H9 (cell line): ENCODE results near the gene LMF1. TPM values are rescaled to one million over a fixed set of nuclear protein-coding genes. Genes with fewer than 3 reads are reported as not detected.

Experiments used
- DNase-seq: peaks from one replicate; pipeline ENCODE4 v3.0.0-alpha.2; 2017
- H2AFZ ChIP-seq: one replicate; pipeline ENCODE4 v1.6.1; 2013; ENCODE audit warnings: mild to moderate bottlenecking, low read length, control low read depth, moderate library complexity
- H2AK5ac ChIP-seq: 2 replicates; pipeline ENCODE4 v1.6.1; 2013; ENCODE audit warnings: low read length, control low read depth, mixed read lengths; ENCODE audit not compliant: insufficient read length
- H2BK120ac ChIP-seq: one replicate; pipeline ENCODE4 v1.6.1; 2013; ENCODE audit warnings: low read depth, mild to moderate bottlenecking, low read length, control low read depth, inconsistent platforms; ENCODE audit not compliant: poor library complexity, severe bottlenecking
- H2BK12ac ChIP-seq: 2 replicates; pipeline ENCODE4 v1.6.1; 2013; ENCODE audit warnings: low read length, control low read depth, mixed read lengths, low read depth; ENCODE audit not compliant: insufficient read length
- H2BK15ac ChIP-seq: 2 replicates; pipeline ENCODE4 v1.6.1; 2013; ENCODE audit warnings: low read depth, low read length, control low read depth
- H2BK20ac ChIP-seq: one replicate; pipeline ENCODE4 v1.6.1; 2013; ENCODE audit warnings: low read depth, mild to moderate bottlenecking, low read length, control low read depth, inconsistent platforms; ENCODE audit not compliant: poor library complexity, severe bottlenecking
- H2BK5ac ChIP-seq: 2 replicates; pipeline ENCODE4 v1.6.1; 2013; ENCODE audit warnings: low read length, control low read depth, mixed read lengths; ENCODE audit not compliant: insufficient read length
- H3K14ac ChIP-seq: 2 replicates; pipeline ENCODE4 v1.6.1; 2013; ENCODE audit warnings: low read length, control low read depth; ENCODE audit not compliant: insufficient read depth
- H3K18ac ChIP-seq: 2 replicates; pipeline ENCODE4 v1.6.1; 2013; ENCODE audit warnings: low read depth, mild to moderate bottlenecking, mixed read lengths, low read length, control low read depth; ENCODE audit not compliant: insufficient read length
- H3K23ac ChIP-seq: 2 replicates; pipeline ENCODE4 v1.6.1; 2013; ENCODE audit warnings: low read length, control low read depth, mixed read lengths, low read depth; ENCODE audit not compliant: insufficient read length
- H3K23me2 ChIP-seq: 2 replicates; pipeline ENCODE4 v1.6.1; 2013; ENCODE audit warnings: low read depth, mild to moderate bottlenecking, mixed read lengths, low read length, control low read depth; ENCODE audit not compliant: insufficient read length, poor library complexity, severe bottlenecking
- H3K27ac ChIP-seq: 2 replicates; pipeline ENCODE4 v1.5.1; 2013; ENCODE audit warnings: low read length, control low read depth, mixed read lengths, low read depth; ENCODE audit not compliant: insufficient read length
- H3K27me3 ChIP-seq: 2 replicates; pipeline ENCODE4 v1.6.1; 2013; ENCODE audit warnings: low read length, control low read depth, inconsistent platforms; ENCODE audit not compliant: insufficient read depth
- H3K4ac ChIP-seq: 2 replicates; pipeline ENCODE4 v1.6.1; 2013; ENCODE audit warnings: low read depth, mild to moderate bottlenecking, control low read depth, inconsistent platforms, low read length, moderate library complexity
- H3K4me1 ChIP-seq: 2 replicates; pipeline ENCODE4 v1.6.1; 2013; ENCODE audit warnings: low read length, control low read depth, inconsistent platforms; ENCODE audit not compliant: insufficient read depth
- H3K4me2 ChIP-seq: 2 replicates; pipeline ENCODE4 v1.6.1; 2013; ENCODE audit warnings: low read length, control low read depth, mixed read lengths; ENCODE audit not compliant: insufficient read length, insufficient read depth
- H3K56ac ChIP-seq: 2 replicates; pipeline ENCODE4 v1.6.1; 2013; ENCODE audit warnings: low read depth, mild to moderate bottlenecking, mixed read lengths, low read length, control low read depth; ENCODE audit not compliant: insufficient read length
- H3K79me1 ChIP-seq: 2 replicates; pipeline ENCODE4 v1.6.1; 2013; ENCODE audit warnings: low read depth, mild to moderate bottlenecking, moderate library complexity, low read length, control low read depth, inconsistent platforms; ENCODE audit not compliant: insufficient read depth, poor library complexity, severe bottlenecking
- H3K79me2 ChIP-seq: 2 replicates; pipeline ENCODE4 v1.6.1; 2013; ENCODE audit warnings: low read length, control low read depth, inconsistent platforms; ENCODE audit not compliant: insufficient read depth
- H3K9ac ChIP-seq: 2 replicates; pipeline ENCODE4 v1.6.1; 2013; ENCODE audit warnings: low read length, control low read depth, mixed read lengths; ENCODE audit not compliant: insufficient read length; ENCODE audit errors: extremely low read depth
- H3K9me3 ChIP-seq: one replicate; pipeline ENCODE4 v1.6.1; 2013; ENCODE audit warnings: low read depth, low read length, inconsistent platforms; ENCODE audit not compliant: control insufficient read depth
- H3T11ph ChIP-seq: one replicate; pipeline ENCODE4 v1.6.1; 2013; ENCODE audit warnings: mild to moderate bottlenecking, low read length, control low read depth, inconsistent platforms
- H4K20me1 ChIP-seq: one replicate; pipeline ENCODE4 v1.6.1; 2013; ENCODE audit not compliant: control insufficient read depth, insufficient read length, insufficient read depth
- H4K5ac ChIP-seq: 2 replicates; pipeline ENCODE4 v1.6.1; 2013; ENCODE audit warnings: low read depth, mild to moderate bottlenecking, mixed read lengths, low read length, control low read depth; ENCODE audit not compliant: insufficient read length
- H4K8ac ChIP-seq: replicated peaks from 2 replicates; pipeline ENCODE4 v1.6.1; 2013; ENCODE audit warnings: low read length, control low read depth, mixed read lengths, low read depth; ENCODE audit not compliant: insufficient read length
- H4K91ac ChIP-seq: 2 replicates; pipeline ENCODE4 v1.6.1; 2013; ENCODE audit warnings: low read depth, mild to moderate bottlenecking, moderate library complexity, mixed read lengths, low read length, control low read depth; ENCODE audit not compliant: insufficient read length
- H3K27ac Mint-ChIP-seq, 3 experiments: 2 replicates in 2 of 3; 3 replicates in 1 of 3; pipeline ENCODE4 v1.8.0; 2020 to 2021; ENCODE audit warnings: mixed read lengths in 3 of 3, mild to moderate bottlenecking in 1 of 3, moderate library complexity in 1 of 3
- H3K27me3 Mint-ChIP-seq: 2 replicates; pipeline ENCODE4 v1.8.0; 2021; ENCODE audit warnings: low read depth, mild to moderate bottlenecking, moderate library complexity, mixed read lengths
- H3K36me3 Mint-ChIP-seq, 3 experiments: 2 replicates in 2 of 3; 3 replicates in 1 of 3; pipeline ENCODE4 v1.8.0; 2020 to 2021; ENCODE audit warnings: low read depth in 3 of 3, mixed read lengths in 3 of 3; ENCODE audit not compliant: insufficient read depth in 1 of 3
- H3K4me1 Mint-ChIP-seq, 2 experiments: 2 replicates each; pipeline ENCODE4 v1.8.0; 2020; ENCODE audit warnings: mixed read lengths in 2 of 2
- H3K4me3 Mint-ChIP-seq, 2 experiments: 2 replicates in 1 of 2; 3 replicates in 1 of 2; pipeline ENCODE4 v1.8.0; 2020 to 2021; ENCODE audit warnings: mild to moderate bottlenecking in 2 of 2, mixed read lengths in 2 of 2, moderate library complexity in 1 of 2
- H3K9me3 Mint-ChIP-seq, 2 experiments: 2 replicates in 1 of 2; 3 replicates in 1 of 2; pipeline ENCODE4 v1.8.0; 2020; ENCODE audit warnings: mild to moderate bottlenecking in 2 of 2, mixed read lengths in 2 of 2, moderate library complexity in 1 of 2
- WGBS: extraction: QIAGEN DNeasy Blood & Tissue Kit; methylation state at CpG from one replicate; pipeline ENCODE4 v1.1.7; 2013; ENCODE audit warnings: missing lambda C conversion rate, low lambda C conversion rate, mixed read lengths; ENCODE audit not compliant: insufficient read length; ENCODE audit errors: extremely low coverage; 5-methylcytosine and 5-hydroxymethylcytosine counted together
- long read RNA-seq: library from polyadenylated mRNA; unstranded; transcript quantifications from one replicate; pipeline ENCODE4 v2.0.0, GENCODE V29; 2020
- total RNA-seq: library from RNA; stranded (reverse); gene quantifications from 2 replicates; pipeline ENCODE4 v1.2.1, GENCODE V29; 2021
- TF ChIP-seq, protein P1 (sequence below): fragments of 200-600 bp; sonication (generic); conservative IDR thresholded peaks from 3 replicates; pipeline ENCODE4 v1.8.0; 2021; ENCODE audit warnings: antibody characterized with exemption, mild to moderate bottlenecking

LMF1 gene
- total RNA-seq: 7.1 and 7.8 TPM in 2 replicates
- long read RNA-seq, partial matches to known transcripts: 1 of 12 reads
- long read RNA-seq, other reads (novel, unspliced or antisense): 10 of 12 reads

DNA sequence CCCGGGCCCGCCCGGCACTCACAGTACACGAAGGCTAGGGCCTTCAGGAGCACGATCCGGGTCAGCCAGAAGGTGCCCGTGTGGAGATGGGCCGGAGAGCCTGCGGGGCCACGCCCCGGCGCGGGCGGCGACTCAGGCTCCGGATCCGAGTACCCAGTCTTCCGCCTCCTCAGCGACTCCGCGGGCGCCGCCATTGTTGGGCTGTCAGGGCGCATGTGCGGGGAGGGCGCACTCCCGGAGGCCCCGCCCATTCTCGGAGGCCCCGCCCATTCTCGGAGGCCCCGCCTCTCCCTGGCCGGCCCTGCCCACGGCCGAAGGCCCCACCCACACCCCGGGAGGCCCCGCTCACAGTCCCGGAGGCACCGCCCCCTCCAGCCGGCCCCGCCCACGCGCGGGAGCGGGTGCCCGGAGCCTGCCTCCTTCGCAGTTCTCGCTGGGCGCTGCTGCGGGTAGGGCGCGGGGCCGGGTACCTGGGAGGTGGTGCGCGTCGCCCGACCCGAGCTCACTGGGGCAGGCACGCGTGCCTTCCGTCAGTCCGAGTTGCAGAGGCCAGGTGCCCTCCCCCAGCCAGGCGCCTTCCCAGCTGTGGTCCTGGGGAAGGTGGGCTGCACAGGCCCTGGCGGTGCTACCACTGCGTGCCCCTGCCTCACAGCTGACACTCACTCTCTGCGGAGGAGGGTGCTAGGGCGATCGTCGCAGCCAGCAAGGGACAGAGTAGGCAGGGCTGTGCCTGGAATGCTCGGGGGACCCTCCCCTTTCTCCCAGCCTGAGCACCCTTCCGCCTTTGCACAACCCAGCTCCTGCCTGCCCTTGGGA is at the start of gene LMF1:
TSS of gene LMF1 (minus strand) at position 219 of the 816 bp plus-strand sequence. CDS start at position 215, 4 bp downstream.
- Histone ChIP-seq H2AFZ (no peak within 1 kb of the TSS), H3K4me1 (no peaks in the 10 kb centered on the region), H3K14ac (no peak within 1 kb of the TSS; the same call in 1 of the 2 replicates), H2BK5ac (no peak within 1 kb of the TSS), H2AK5ac (no peak within 1 kb of the TSS), H3K79me1 (no peaks in the 10 kb centered on the region), H3K9me3 (no peaks in the 10 kb centered on the region), H3K23ac (no peak within 1 kb of the TSS), H2BK120ac (no peak within 1 kb of the TSS), H3K18ac (no peak within 1 kb of the TSS), H4K91ac (no peak within 1 kb of the TSS), H3K4ac (no peak within 1 kb of the TSS), H2BK20ac (no peak within 1 kb of the TSS), H2BK15ac (no peak within 1 kb of the TSS), H2BK12ac (no peak within 1 kb of the TSS), H3K4me2 (peak within 1 kb of the TSS; percentile 46), H4K20me1 (no peaks in the 10 kb centered on the region), H3K9ac (no peak within 1 kb of the TSS), H4K5ac (no peak within 1 kb of the TSS), H3K56ac (no peak within 1 kb of the TSS), H4K8ac (no peak within 1 kb of the TSS), H3K27ac (no peak within 1 kb of the TSS), H3K23me2 (peaks cover 12% of the 10 kb centered on the region), H3T11ph (no peak within 1 kb of the TSS), H3K79me2 (no peaks in the 10 kb centered on the region), H3K27me3 (no peaks in the 10 kb centered on the region; the same call in 1 of the 2 replicates)
- DNase-seq: peak; percentile 93
- Mint-ChIP-seq H3K4me1 (peaks cover 7 to 10% of the 10 kb centered on the region in 2 experiments), H3K27me3 (peaks cover 44% of the 10 kb centered on the region), H3K36me3 (peaks cover 0 to 5% (median 2%) of the 10 kb centered on the region in 3 experiments; a peak in 1 of 7 replicates), H3K27ac (no peak within 1 kb of the TSS; a peak in 1 of 7 replicates), H3K9me3 (peaks cover 0 to 6% of the 10 kb centered on the region in 2 experiments; a peak in 2 of 5 replicates), H3K4me3 (peak within 1 kb of the TSS; percentile 71 to 80)
- no CpG with 5 or more reads among the region's 71 CpGs for WGBS
- TF ChIP-seq, protein P1, sequence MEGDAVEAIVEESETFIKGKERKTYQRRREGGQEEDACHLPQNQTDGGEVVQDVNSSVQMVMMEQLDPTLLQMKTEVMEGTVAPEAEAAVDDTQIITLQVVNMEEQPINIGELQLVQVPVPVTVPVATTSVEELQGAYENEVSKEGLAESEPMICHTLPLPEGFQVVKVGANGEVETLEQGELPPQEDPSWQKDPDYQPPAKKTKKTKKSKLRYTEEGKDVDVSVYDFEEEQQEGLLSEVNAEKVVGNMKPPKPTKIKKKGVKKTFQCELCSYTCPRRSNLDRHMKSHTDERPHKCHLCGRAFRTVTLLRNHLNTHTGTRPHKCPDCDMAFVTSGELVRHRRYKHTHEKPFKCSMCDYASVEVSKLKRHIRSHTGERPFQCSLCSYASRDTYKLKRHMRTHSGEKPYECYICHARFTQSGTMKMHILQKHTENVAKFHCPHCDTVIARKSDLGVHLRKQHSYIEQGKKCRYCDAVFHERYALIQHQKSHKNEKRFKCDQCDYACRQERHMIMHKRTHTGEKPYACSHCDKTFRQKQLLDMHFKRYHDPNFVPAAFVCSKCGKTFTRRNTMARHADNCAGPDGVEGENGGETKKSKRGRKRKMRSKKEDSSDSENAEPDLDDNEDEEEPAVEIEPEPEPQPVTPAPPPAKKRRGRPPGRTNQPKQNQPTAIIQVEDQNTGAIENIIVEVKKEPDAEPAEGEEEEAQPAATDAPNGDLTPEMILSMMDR: no peak
